NOMO-1 treated with dmso at 0.1 percent for 144 hours (cell line): ENCODE results near the gene PPP6R2.

ENCODE experiments used
- DNase-seq: peaks from one replicate; lab custom pipeline; 2025; ENCODE audit not compliant: unreplicated experiment; lab: John Stamatoyannopoulos, UW

Gene PPP6R2, protein sequence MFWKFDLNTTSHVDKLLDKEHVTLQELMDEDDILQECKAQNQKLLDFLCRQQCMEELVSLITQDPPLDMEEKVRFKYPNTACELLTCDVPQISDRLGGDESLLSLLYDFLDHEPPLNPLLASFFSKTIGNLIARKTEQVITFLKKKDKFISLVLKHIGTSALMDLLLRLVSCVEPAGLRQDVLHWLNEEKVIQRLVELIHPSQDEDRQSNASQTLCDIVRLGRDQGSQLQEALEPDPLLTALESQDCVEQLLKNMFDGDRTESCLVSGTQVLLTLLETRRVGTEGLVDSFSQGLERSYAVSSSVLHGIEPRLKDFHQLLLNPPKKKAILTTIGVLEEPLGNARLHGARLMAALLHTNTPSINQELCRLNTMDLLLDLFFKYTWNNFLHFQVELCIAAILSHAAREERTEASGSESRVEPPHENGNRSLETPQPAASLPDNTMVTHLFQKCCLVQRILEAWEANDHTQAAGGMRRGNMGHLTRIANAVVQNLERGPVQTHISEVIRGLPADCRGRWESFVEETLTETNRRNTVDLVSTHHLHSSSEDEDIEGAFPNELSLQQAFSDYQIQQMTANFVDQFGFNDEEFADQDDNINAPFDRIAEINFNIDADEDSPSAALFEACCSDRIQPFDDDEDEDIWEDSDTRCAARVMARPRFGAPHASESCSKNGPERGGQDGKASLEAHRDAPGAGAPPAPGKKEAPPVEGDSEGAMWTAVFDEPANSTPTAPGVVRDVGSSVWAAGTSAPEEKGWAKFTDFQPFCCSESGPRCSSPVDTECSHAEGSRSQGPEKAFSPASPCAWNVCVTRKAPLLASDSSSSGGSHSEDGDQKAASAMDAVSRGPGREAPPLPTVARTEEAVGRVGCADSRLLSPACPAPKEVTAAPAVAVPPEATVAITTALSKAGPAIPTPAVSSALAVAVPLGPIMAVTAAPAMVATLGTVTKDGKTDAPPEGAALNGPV

DNA sequence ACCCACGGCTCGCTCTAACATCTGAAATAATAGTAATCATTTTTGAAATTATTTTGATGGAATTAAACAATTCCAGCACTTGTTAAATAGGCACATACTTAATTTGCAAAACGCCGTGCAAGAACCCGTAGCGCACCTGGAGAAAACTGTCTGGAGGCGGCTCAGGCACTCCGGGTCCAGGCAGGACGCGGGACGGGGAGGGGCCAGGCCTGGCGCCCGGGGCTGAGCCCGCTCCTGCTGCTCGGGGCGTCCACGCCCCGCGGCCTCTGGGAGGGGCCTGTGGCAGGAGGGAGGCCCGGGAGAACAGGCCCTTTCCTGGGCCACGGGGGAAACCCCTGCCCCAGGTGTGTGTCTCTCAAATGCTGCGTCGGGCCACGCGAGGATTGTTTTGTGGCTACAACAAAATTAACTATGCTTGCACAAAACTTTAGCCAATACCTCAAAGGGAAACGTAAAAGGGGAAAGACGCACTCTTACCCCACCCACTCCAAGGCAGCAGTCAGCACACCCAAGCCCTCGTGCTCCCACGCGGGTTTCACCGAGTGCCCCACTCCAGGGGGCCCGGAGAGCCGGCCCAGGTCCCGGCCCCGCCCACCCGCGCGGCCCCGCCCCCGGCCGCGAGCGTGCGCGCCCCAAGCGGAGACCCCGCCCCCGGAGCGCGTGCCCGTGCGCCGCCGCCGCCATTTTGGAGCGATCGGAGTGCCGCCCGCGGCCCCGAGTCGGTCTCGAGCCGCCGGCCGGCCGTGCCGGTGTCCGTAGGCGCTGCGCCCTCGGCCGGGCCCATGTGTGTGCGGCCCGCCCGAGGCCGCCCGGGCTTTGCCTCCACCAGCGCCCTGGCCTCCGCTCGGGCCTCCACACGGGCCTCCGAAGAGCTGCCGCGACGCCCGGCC is at the start of gene PPP6R2:
PPP6R2 (plus strand) TSS at position 677 of the 890 bp plus-strand sequence. CDS start 50,582 bp downstream, outside the sequence.
- peak; percentile 36 for DNase-seq

DNA sequence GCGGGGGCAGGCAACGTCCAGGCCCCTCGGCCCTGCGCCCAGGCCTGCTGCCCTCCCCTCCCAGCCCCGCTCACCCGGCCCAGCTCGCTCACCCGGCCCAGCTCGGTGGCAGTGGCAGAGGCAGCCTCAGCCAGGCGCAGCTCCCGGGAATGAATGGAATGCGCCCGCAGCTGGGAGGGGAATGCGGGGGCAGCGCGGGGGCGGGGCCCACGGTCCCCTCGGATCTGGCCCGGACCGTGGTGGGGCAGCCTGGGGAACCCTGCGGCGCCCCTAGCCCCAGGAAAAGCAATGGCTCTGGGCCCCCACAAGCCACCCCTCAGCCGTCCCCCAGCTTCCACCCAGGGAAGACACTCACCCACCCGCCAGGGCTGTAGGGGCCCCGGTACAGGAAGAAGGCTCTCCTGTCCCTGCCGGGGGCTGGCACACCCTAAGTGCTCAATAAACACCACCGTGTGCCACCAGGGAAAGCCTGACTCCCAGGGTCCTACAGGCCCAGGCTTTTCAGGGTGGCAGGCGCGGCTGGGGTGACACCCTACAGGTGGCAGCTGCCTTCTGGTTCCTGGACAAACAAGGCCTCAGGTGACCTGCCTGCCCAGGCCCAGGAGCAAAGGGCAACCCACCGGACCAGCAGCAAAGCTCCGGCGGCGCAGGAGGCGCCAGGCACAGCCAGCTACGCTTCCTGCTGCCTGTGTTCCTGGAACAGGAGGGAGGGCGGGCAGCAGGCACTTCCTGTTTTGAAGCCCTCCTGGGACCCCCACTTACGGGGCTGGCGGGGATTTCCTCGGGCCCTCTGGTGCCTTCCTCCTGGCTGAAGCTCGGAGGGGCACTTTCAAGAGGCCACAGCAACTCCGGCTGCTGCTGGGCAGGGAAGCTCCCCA is 49.4 kb upstream of the PPP6R2 start:
- DNase-seq, result no peak

DNA sequence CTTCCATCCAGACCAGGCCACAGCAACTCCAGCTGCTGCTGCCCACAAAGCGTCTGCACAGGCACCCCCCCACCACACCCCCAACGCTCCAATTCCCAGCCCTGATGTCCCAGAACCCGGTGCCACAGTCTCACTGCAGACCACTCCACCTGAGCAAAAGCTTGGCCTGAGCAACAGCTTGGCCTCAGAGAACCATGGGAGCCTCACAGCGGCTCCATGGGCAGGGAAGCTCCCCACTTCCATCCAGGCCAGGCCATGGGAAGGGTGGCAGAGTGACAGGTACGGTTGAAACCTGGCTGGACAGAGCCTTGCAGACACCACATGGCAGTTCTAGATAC is 48.8 kb upstream of the PPP6R2 start:
- no peak for DNase-seq

DNA sequence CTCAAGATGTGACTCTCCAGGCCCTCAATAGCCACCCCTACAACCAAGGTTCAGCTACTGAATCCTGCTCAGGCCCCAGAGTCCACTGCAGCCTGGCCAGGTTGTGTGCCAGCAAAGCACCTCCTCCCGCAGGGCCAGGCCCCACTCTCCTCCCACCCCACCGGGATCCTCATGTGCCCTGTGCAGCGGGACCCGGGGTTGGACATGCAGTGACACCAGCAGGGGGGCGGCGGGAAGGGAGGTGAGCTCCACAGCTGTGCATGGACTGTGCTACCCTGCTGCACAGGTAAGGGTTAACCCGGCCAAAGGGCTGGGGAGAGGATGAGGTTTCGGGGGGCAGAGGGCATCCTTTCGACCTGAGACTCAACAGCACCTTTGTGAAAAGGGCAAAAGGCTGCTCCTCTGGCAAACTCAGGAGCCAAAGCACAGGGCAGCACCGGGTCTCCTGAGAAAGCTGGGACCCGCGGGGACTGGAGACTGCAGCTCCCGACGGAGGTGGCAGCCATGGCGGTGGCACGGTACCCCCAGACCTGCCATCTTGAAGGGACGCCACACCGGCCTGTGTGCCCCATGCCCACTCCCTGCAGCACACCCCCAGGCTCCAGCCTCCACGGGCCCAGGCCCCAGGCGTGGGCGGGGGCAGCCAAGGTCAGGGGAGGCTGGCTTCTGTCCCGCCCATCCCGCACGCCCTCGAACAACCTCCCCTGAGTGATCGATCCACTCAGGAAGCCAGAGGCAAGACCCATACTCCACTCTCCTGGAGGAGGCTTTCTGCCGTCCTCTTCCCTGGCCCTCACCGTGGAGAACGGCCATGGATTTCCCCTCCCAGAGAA is 46.3 kb upstream of the PPP6R2 start:
- DNase-seq, result no peak

DNA sequence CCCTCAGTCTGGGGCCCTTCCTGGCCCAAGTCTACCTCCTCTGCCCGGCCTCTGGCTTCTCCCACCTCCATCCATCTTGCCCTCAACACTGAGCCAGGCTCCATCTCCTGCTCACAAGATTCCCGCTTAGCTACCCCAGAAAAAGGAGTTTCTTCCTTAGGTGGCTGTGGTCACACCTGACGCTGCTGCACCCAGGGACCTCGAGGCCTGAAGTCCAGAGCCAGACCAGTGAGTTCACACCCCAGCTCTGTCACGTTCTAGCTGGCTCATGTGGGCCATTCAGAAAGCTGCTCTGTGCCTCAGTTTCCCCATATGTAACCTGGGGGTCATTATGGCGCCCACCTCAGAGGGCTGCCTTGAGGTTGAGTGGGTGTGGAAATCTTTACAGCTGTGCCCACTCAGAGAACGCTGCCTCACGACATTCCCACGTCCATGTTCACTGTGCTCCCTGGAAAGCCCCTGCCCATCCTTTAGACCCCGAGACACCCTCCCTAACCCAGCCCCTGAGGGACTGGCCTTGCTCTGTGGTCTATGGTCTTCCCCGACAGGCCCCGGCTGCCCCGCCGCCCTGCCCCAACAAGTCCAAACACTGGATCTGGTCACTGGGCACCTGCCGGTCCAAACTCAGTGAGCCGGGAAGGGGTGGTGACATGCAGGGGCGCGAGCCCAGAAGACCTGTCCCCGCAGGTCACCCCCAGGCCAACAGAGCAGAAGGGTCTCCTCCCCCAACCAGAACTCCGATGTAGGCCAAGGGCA is 45.4 kb upstream of the PPP6R2 start:
- no peak for DNase-seq

DNA sequence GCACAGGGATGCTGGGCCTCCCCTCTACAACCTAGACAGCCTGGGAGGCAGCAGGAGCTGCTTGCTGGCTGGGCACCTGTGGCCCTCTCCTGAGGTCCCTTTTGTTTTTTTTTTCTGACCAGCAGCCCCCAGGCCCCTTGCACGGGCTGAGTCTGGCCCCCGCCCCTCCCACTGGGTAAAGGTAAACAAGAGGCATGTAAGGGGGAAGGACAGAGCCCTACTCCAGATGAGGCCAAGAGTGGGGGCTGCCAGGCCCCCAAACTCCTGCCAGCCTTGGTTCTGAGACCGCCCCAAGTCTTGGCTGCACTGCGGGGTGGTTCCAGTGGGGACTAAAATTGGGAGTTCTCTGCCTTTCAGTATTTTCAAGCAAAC is 44.9 kb upstream of the PPP6R2 start:
- DNase-seq, result no peak

DNA sequence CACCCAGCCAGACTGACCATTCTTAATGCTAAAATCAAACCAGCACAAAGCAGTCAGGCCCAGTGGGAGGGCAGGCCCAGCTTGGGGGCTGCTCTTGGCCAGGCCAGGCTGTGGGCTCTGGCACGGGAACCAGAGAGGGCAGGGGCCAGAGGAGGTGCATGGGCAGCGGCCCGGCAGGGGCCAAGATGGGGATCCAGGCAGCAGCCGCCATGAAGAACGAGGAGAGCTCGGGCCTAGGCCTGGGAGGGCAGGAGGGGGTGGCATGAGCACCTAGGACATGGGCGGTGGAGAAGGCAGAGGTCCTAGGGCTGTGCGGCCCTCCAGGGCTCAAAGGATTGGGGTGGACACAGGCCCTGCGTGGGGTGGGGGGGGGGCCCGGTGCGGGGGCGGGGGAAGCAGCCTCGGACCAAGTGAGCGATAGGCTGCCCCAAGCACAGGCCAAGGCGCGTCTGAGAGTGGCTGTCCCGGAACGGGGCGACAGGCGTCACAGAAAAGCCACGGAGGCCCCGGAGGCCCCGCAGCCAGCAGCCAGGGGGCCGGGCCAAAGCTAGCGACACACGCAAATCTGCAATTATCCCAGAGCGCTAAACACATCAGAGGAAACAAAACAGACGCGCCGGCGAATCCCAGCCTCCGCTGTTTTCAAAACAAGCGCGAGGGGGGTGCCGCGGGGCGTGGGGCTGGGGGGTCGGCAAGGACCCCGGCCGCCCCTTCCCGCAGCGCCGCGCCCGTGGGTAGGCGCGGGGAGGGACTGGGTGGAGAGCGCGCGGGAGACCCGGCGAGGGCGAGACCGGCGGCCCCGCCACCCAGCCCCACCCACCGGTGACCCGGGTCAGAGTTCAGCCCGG is 44.0 kb upstream of the PPP6R2 start:
- no peak for DNase-seq

DNA sequence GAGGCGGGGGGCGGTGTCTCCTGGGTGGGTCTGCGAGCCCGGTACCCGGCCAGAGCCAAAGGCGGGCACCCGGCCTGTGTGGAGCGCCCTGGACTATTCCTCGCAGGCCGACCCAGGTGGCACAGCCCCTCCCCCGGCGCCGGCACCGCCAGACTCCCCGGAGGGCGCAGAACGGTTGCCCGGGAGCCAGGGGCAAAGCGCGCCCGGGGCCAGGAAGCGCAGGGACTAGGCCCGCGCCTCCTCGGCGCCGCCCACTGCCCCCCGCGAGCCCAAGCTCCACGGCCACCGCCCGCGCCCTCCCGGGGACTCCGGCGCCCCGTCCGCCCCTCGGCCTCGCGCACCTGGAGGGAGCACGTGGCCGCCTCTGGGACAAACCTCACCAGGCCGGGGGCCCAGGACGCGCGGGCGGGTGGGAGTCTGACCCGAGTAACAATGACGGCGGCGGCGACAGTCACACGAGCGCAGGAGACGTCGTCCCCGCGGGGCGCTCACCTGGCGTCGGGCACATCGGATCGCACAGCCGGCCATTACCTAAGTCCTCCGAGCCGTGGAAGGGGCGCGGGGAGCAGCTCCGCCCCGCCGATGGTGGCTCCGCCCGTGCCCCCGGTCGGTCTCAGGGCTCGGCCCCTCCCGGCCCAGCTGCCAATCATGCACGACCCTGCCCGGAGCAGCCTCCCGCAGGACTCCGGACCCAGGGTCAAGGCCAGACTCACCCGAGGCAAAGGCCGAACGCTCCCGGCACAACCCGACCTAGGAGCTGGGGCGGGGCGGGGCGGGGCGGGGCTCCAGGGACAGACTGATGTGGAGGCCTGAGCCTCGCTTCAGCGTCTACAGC is 43.1 kb upstream of the PPP6R2 start:
- no peak for DNase-seq

DNA sequence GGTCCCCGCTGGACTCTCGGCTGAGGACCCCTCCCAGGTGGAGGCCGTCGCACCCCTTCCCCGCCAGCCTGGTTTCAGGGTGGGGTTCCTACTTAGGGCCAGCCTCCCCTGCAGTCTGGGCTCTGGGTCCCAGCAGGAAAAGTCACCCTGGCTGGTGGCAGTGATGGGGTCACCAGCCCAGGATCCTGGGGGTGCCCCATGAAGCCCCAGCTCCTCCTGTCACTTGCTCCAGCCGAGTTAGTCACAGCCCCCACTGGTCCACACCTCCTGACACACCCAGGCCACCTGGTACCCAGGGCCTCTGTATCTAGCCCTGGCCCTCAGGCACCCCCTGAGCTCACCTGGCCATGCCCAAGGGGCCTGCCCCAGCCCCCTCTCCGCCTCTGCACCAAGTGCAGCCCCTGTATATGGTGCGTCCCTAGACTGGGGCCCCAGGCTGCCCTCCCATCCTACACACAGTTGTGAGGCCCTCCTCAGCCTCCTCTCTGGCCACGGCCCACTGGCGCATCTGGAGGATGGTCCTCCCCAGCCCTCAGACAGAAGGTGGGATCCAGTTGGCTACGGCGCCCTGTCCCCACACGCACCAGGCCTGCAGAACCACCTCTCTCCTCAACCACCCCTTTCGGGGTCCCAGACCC is 42.4 kb upstream of the PPP6R2 start:
- DNase-seq, result no peak

DNA sequence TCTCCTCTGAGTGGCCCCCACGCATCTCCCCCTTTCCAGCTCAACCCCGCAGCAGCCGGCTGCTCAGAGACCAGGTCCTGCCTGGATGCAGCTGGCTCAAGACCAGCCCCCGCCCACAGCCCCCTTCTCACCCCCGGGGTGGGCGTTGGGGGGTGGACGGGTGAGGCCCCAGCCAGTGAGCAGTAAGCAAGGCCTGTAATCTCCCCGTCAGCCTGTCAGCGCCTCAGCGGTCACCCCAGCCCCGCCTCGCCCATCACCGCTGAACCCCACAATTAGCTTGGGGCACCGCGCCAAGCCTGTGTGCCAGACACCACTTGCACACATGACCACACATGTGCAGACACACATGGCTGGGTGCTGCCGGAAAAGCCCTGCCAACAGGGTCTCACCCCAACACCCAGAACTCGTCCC is 41.5 kb upstream of the PPP6R2 start:
- no peak for DNase-seq

DNA sequence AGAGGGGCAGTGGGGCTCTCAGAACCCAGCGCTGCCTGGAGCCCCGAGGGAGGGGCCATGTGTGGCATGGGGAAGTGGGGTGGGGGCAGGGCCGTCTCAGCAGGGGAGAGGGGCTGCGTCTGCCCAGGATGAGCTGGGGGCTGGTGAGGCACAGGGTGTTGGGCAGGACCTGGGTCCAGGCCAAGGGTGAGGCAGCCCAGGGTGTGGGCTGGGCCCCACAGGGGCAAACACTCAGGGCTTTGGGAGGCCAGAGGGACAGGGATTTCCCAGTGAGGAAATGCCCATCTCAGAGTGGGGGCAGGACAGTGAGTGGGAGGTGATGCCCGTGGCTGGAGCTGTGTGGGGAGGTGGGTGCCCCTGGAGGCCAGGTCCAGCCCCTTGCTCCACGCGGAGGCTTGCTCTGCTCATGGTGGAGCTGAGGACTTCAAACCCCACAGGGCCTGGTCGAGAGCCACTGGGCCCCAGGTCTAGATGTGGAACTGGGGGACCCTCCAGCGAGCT is 41.0 kb upstream of the PPP6R2 start:
- no peak for DNase-seq

DNA sequence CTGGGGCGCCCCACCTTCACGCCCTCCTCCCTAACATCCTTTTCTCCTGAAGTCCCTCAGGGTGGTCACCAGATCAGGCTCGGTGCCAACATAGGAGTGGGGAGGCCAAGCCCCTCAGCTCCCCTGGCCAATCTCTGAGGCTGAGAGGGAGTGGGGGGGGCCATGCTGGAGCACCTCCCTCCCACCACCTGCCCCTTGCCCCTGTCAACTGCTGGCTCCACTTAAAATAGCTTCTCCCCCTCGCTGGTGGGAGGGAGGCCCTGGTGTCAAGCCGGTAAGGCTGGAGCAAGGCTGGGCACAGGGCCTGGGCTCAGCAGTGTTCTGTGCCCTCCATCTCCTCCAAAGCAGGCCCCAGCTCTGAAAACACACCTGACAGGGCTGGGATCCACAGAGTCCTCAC is 40.6 kb upstream of the PPP6R2 start:
- no peak for DNase-seq

DNA sequence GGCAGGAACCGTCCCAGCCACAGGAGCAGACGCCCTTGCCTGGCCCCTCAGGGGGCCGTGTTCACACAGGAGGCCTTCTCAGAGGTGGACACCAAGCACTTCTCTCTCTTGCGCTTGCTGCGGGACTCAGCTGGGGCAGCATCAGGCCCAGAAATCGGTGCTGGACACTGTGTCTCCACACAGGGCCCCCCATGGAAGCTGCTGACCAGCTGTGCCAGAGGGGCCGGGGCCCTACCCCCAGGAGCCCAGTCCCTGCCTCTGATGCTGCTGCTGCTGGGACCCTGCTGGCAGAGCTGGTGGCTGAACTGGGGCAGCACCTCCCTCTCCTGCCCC is 39.6 kb upstream of the PPP6R2 start:
- DNase-seq, result no peak

DNA sequence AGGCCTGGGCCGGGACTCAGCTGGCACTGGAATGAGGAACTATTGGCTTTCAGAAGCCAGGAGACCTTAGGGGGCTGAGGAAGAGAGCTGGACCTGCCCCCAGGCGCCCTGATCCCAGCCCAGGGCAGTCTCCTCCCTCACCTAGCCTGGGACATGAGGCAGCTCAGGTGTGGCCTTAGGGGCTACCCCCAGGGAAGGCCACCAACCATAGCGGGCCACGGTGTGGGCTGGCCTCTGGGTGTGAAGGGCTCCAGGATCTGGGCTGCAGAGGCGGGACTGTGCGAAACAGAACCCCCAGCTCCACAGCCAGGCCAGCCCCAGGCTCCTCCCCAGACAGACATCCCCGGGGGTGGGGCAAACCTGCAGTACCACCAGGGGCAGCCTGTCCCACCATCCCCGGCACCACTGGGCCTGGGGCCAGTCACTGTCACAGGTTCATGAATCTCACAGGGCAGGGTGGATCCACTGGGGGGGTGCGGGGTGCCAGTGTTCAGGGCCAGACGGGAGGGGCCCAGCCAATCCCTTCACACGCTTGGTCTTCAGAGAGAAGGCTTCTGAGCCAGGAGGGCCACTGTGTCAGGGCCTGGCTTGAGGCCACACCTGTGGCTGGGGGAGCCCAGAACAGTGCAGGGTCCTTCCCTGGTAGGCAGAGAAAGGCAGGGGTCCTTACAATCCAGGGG is 39.1 kb upstream of the PPP6R2 start:
- DNase-seq, result peak; percentile 30

DNA sequence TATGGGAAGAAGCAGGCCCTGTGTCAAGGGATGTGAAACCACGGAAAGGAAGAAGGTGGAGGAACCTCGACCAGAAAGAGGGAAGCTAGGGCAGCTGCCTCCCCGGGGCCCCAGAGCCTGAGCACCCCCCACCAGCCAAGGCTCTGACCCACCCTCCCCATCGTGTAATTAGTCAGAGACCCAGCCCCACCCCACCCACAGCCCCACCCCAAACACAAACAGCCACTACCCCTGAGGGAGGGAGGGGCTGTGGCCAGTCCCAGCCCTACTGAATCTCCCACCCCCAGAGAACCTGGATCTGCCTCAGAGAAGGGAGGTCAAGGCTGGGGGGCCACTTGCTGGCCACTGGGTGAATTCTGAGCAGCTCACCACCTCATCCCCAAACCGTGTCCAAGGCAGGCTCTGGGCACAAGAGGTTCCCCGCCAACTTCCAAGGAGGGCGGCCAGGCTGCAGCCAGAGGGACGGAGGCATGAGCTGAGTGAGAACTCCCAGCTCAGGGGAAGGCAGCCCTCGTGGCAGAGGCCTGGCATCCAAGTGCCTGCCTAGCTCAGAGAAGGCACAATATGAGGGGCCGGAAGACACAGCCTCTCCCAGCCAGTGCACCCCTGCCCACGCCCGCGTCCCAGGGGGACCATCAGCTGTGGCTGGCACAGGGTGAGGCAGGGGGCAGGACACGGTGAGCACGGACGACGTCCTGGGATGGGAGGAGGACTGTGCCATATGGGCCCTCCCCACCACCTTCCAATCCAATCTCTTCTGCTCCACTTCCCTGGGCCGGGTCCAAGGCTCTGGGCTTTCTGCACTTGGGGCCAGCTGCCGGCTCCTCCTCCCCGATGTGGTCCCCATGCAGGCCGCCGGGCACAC is 38.4 kb upstream of the PPP6R2 start:
- peak; percentile 83 for DNase-seq
